ENCODE measurements around the gene HOXB8. TPM values are rescaled to one million over a fixed set of nuclear protein-coding genes. Genes with fewer than 3 reads are reported as not detected.
A peak's percentile ranks its signal among the peaks of the same experiment; 100 is the strongest.

HOXB8 gene
- polyA plus RNA-seq, 1 donor = 0.49 TPM

DNA sequence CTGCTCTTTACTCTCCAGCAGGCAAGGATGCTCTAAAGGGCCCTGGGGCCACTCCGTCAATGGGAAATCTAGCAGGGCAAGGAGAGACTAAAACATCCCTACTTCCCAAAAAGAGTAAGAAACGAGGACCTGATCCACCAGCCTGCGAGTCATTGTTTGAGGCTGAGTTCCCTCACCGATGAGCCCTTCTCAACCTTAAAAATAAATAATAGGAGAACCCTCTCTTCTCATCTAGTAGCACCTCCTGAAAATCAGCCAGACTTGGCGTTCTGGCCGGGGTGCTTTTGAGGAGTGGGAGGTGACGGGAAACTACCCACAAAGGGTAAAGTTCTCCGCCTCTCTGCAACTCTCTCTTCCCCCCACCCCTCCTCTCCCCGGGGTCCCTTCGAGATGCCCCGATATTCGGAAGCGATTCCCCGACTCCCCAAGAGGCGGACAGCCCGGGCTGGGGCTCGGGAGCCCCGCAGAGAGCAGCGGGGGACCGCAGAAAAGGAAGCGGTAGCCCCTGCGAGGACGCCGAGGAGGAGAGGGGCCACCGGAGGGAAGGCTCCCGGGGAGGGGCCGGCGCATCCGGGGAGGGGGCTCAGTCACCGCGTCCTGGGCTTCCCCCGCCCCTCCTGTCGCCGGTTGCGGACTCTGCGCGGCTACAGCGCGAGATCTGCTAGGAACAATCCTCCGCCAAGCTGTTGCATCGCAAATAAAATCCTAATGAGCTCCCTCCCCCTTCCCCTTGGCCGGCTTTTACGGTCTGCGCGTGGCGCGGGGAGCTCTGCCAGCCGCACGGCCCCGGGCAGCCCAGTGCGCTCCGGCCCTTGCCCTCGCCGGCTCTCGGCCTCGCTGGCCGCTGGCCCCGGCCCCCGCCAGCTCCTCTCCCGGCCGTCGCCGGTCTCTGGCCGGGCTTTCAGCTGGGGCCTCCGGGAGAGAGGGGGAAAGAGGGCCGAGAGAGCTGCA, 9.7 kb upstream of the HOXB8 start:
- DNase-seq = no peak

DNA sequence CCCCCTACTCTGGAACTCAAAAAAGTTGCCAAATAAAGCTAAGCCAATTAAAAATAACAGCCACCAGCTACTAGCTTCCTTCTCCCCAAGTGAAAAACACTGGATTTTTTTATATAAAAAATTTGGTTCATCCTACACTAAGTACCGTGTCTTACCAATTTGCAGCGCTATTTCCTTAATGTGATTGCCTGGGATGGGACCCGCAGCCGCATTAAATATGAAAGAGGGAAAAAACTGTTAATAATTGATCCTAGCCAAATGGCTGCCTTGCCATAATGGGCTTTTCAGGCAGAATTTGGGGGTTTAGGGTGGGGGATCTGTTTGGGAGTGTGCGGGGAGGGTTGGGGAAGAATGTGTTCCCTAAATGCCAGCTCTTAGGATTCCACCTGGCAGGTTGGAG, 9.0 kb upstream of the HOXB8 start:
- no peak for DNase-seq

GRCh38 chr17:48623583-48623982, 8.5 kb upstream of the HOXB8 start:
- DNase-seq = no peak

DNA sequence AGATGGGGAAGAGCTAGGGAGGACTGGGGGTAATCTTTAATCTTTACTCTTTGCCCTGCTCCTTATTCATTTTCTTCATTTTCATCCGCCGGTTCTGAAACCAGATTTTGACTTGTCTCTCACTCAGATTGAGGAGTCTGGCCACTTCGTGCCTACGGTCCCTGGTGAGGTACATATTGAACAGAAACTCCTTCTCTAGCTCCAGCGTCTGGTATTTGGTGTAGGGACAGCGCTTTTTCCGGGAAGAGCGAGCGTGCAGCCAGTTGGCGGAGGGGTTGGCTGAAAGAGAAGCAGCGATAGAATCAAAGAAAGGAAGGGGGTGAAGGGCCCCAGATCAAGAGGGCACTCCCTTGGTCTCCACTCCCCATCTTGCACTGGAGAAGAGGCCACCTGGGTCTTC, 7.8 kb upstream of the HOXB8 start:
- DNase-seq = no peak

DNA sequence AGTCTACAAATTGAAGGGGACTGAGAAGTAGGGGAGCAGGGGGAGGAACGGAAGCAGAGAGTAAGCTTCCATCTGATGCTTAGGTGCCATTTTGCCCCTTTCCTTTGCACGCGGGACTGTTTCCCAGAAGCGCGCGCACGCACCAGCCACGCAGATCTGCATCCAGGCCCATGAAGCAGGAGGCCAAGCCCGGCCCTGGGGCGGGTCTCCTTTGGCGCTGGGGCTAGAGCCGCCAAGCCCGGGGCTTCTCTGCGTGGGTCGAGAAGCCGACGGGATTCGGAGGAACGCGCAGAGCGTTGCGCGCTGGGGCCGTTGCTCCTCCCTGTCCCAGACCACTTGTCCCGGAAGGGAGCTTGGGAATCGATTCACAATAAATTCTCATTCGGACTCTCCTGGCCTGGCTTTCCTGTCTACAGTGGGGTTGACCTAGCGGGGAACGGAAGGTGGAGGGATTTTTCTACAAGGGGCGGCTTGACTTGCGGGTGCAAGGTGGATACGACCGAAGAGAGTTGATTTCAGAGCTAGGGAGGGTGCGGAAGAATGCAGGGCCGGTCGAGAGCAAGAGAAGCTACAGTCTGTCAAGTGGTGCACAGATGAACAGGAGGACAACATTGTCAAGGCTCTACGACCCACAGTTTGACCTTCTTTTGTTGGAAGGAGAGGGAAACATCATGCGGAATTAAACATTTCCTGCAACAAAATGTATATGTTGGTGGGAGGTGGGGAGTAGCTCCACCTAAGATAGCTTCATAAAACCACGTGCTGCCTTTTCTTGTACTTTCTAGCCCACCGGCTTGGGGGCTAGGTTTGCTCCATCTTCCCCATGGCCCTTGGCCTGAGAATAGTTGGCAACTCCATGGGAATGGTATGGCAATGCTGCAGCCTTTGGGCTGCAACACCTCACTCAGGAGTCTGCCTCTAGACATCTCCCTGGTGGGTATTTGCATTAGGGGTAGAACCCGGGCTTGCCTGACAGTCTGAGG, 6.6 kb upstream of the HOXB8 start:
- no peak for DNase-seq

GRCh38 chr17:48620461-48621139, 5.5 kb upstream of the HOXB8 start:
- DNase-seq = no peak

GRCh38 chr17:48619826-48620449, 4.8 kb upstream of the HOXB8 start:
- no peak for DNase-seq

DNA sequence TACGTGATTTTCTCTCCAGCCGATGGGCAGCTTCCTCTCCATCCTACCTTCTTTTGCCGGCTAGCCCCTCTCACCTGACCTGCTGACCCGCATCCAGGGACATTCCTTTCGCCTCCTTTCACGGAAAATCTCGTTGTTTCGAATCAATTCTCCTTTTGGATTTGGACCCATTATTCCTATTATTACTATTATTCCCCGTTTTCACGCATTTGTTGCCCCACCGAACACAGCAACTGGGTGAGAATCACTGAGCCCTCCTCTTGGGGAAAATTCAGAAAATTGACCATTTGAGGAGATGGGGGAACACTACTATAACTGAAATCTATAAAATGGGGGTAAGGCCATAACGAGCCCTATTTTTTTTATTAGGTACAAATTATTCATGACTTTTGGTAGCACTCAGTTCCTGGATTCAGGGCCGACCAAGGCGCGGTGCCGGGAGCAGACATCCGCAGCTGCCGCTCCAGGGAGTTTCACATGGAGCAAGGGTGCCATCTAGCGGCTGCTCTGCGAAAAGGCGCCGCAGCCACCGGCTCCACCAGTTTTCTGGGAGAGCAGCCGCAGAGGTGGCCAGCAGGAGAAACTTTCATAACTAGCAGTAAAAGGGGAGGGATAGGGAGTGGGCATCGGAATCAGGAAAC, 3.3 kb upstream of the HOXB8 start:
- peak; percentile 88 for DNase-seq

GRCh38 chr17:48617471-48618255, 2.6 kb upstream of the HOXB8 start:
- DNase-seq = no peak

- no peak for DNase-seq
Observed at GRCh38 chr17:48616717-48617470, 1.8 kb upstream of the HOXB8 start.

DNA sequence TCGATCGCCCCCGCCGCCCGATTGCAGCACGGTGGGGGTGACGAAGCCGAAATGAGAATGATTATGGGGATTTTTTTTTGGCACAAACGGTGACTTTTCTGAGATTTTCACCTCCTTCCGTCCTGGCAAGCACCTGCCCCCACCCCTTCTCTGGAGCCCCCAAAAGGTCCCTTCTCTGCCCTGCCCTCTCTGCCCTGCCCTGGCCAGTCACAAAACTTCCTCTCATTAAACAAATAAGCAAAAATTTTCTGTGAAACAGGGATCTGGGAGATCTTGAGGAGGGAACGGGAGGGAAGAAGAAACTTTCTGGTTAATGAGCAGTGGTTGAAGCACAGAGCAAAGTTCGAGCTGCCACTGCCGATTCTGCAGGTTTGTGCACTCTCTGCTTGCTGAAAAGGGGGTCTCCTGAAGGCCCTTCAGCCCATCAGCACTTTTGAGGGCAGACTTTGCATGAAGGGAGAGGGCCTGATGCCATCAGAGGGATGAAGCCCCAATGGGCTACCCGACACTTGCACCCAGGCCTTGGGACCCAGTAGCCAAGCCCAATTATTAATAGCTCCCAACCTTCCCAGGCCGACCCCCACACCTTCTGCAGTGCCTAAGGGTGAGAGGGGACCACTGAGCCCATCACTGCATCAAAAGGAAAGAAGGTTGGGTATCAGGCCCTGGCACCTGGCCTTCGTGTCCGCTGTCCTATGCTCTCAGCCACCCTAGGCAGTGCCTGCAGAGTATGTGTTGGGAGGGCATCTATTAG, 1.0 kb upstream of the HOXB8 start:
- no peak for DNase-seq

GRCh38 chr17:48613862-48614694, 1.0 kb downstream of the HOXB8 start:
- no peak for DNase-seq

DNA sequence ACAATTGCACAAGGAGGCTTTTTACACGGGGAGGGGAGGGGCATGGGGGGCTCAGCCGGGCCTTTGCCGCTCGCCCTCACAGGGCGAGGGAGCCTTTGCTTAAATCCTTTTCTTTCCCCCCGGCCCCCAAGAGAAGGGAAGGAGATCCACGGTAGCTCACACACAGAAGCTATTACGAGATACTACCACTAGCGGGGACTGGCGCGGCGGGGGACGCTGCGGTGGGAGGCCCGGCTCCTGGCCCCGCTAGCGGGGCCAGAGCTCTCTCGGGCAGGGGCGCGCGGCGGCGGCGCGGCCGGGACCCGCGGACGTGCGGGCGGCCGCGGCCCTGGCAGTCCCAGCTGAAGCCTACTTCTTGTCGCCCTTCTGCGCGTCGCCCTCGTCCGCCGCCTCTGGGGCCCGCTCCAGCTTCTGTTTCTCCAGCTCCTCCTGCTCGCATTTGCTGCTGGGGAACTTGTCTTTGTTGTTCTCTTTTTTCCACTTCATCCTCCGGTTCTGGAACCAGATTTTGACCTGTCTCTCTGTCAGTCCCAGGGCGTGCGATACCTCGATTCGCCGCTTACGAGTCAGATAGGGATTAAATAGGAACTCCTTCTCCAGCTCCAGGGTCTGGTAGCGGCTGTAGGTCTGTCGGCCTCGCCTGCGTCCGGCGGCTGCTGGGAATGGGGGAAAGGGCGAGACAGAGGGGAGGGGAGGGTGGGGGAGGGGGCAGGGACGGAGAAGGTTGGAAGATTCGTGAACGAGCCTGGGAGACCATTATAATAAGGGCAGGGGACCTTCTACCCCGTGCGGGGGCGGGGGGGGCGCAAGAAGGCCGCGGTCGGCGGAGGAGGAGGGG, 2.0 kb downstream of the HOXB8 start:
- no peak for DNase-seq

- no peak for DNase-seq
Observed at GRCh38 chr17:48612456-48612853, 2.6 kb downstream of the HOXB8 start.

DNA sequence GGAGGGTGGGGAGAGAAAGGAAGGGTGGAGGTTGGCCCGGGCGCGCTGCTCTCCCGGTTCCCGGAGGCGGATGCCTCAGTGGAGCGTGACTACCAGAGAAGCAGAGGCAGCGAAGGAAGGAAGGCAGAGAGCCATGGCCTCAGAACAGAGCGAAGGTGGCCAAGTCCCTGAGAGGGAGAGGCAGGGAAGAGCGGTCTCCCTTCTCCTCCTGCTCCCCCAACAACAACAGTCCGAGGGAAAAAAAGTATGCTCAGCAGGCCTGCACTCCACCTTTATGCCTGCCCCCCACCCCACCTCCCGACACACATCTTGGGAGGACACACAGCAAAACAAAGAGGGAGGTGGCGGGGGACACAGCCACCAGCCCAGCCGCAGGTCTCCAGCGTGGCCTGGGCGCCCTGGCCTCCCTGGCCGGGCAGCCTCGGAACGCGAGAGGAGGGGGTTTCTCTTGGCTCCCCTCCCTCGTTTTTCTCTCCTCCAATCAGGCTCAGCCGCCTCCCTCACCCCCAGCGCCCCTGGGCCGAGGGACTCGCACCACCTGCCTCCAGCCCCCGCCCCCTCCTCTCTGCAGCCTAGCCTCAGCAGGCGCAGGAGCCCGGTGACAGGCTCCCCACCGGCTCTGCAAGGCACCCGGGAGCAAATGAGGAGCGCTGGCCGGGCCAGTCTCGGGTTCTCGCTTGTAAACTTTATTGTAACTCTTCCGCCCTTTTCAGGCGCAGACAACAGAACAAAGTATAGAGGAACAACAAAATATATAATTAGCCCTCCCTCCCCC, 3.2 kb downstream of the HOXB8 start:
- DNase-seq = no peak

GRCh38 chr17:48611213-48611612, 3.9 kb downstream of the HOXB8 start:
- DNase-seq = no peak

All from hindlimb muscle (tissue), 1 donor.